GM12874 (cell line): ENCODE data around the gene OGFOD3.

Experiments used
- TF ChIP-seq, protein P1 (sequence below): IDR thresholded peaks from 2 replicates; pipeline ENCODE4 v1.5.1; 2011; ENCODE audit warnings: low read depth, mild to moderate bottlenecking, control low read depth, low read length, moderate library complexity; ENCODE audit not compliant: insufficient read depth

Gene OGFOD3

DNA sequence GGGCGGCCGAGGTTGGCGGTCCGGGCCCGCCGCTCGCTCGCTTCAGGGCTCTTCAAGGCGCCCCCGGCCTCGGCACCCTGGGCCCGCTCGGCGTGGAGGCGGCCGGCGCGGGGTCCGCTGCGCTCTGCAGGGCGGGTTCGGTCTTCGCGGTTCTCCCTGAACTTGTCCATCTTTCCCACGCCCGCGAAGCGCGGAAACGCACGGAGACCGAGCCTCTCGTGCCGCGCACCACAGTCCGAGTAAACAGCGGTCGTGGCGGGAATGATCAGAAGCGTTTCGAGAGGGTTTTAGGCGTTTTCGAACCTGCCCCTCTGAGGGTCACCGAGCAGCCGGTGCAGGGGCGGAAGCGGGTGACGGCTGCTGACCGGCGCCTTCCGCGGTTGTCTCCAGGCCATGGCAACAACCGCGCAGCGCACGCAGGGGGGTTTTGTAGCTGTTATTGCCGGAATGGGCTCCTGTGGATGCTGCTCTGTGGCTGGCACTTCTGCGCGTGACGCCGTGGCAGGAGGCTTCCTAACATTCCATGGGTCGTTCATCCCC is 40.6 kb upstream of the OGFOD3 start:
- TF ChIP-seq, protein P1, sequence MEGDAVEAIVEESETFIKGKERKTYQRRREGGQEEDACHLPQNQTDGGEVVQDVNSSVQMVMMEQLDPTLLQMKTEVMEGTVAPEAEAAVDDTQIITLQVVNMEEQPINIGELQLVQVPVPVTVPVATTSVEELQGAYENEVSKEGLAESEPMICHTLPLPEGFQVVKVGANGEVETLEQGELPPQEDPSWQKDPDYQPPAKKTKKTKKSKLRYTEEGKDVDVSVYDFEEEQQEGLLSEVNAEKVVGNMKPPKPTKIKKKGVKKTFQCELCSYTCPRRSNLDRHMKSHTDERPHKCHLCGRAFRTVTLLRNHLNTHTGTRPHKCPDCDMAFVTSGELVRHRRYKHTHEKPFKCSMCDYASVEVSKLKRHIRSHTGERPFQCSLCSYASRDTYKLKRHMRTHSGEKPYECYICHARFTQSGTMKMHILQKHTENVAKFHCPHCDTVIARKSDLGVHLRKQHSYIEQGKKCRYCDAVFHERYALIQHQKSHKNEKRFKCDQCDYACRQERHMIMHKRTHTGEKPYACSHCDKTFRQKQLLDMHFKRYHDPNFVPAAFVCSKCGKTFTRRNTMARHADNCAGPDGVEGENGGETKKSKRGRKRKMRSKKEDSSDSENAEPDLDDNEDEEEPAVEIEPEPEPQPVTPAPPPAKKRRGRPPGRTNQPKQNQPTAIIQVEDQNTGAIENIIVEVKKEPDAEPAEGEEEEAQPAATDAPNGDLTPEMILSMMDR: no peak

DNA sequence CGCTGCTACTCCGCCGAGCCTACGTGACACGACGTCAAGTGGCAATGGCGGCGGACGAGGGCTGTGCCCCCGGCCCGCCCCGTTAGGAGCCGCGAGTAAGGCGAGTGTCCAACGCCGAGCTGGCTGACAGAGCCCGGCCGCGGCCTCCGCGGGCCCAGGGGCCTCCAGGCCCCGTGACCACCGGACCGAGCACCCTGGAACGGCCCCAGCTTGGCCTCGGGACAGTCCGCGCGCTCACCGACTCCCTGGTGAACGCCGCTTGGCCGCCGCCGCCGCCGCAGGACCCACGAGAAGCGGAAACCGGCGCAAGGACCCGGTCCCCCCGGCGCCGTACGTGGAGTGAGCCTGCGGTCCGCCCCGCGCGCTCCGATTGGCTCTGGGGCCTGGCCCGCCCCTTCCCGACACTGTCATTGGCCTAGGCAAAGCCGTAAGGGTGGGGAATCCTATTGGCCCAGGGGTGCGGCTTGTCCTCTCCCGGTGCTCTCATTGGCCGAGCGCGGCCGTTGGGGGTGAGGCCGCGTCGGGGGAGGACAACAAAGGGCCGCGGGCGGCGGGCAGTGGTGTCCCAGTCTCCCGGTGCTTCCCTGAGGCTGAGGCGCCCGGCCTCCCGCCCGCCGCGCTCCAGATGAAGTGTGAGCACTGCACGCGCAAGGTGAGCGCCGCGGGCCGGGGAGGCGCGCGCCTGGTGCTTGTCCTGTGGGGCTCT is 39.9 kb upstream of the OGFOD3 start, which contains the start of gene NARF:
NARF (plus strand) TSS at position 563 of the 706 bp plus-strand sequence; CDS start at position 626, 63 bp downstream.
- TF ChIP-seq, protein P1: no peak

DNA sequence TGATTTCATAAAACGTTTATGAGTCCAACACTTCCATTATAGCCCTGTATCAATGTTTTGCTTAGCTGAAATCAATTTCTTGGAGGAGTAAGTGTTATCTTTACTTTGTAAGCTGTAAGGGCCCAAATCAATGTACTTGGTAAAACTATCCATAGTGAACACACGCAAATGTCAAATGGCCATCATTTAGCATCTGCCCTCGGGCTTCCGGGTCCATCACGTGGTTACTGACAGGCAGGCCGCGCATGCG is 39.5 kb upstream of the OGFOD3 start:
- TF ChIP-seq, protein P1: no peak

DNA sequence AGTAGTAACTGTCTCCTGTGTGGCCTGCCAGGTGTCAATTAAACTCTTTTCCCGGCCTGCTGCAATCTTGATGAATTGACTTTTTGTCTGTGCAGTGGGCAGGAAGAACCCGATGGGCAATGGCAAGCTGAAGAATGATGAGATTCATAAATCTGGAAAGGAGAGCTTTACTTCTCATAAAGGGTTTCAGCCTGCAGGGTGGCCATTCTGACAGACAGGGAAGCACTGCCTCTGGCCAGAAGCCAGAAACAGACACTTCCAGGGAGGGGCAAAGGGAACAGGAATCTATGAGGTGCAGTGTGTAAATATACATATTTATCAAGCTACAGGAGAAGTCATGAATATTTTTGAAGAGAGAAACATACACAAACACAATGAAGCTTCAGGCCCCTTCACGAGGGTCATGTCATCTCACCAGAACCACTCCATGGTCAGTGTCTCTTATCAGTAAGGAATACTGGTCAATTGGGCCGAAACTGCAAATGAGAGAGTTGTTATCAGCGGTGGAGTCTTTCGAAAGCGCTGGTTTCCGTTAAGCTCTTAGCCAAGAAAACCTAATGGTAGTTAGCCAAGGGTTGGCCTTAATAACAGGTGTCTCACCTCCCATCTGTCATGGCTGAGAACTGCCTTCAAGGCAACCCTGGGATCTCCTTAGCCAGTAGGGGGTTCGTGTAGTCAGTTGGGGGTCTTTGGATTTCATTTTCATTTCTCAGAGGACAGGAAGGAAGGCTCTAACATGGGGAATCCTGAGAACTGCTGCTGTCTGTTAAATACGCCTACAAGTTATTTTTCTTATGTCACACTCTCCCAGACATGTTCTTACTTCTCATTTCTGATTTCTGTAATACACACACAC is 38.9 kb upstream of the OGFOD3 start:
- TF ChIP-seq, protein P1: no peak

DNA sequence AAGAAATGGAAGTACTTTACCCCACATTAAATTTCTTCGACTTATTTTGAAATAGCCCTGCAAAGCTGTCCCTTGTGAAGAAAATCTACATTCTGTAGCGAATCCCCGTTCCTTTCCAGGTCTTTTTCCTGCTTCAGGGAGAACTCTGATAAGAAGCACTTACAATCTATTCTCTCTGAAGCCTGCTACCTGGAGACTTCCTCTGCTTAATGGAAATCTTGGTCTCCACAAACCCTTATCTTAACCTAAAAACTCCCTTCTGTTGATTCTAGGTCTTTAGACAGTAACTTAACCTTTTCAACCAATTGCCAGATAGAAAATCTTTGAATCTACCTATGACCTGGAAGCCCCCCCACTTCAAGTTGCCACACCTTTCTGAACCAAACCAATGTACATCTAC is 33.8 kb upstream of the OGFOD3 start:
- TF ChIP-seq, protein P1: no peak

DNA sequence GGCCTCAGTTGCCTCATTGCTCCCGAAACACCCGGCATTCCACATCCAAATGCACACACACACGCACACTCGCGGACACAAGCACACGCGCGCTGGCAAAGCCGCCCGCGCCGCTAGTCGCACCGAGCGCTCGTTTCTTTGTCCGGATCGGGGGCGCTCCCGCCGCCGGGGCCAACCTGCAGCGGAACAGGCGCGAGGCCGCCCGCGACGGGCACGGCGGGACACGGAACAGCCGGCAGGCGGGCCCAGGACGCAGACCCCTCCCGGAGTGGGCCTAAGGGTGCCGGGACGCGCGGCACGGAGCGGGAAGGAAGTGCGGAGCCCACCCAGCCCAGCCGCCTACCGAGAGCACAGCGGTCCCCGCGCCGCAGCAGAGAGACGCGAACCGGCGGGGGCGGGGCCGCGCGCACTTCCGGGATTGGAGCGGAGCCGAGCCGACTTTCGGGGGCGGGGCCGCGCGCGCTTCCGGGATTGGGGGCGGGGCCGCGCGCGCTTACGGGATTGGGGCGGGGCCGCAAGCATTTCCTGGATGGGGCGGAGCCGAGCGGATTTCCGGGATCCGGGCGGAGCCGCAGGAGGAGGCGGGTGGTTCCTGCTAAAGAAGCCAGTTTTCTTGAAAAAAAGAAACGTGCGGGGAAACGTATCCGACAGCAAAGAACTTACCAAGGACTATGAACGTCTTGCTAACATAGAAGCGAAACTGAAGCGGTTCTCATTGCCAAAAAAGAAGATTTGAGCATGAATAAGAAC is 32.1 kb upstream of the OGFOD3 start, which contains the start of gene CYBC1:
CYBC1 (minus strand) TSS at position 396 of the 750 bp plus-strand sequence. CDS start 1,498 bp downstream, outside the sequence.
- TF ChIP-seq, protein P1: no peak
